HTR-8/SVneo (cell line): ENCODE results near the gene COMMD7.
"Not testable (repeated sequence)": the region's sequence is repeated elsewhere in the genome, so short reads cannot be mapped to it uniquely, and the experiment has no call there.

Source experiments
- DNase-seq: peaks from one replicate; pipeline ENCODE4 v3.0.0; 2011; ENCODE audit warnings: low spot score, mixed read lengths; ENCODE audit not compliant: insufficient read length
- FAIRE-seq: peaks from 2 replicates; lab custom pipeline; 2011; peaks lifted over from hg19 to GRCh38; lab: Jason Lieb, UNC

COMMD7 gene

GRCh38 chr20:32737371-32738223, 5.7 kb downstream of the COMMD7 start:
- DNase-seq: no peak
- no peak for FAIRE-seq

GRCh38 chr20:32731882-32732266, 11.4 kb downstream of the COMMD7 start:
- DNase-seq: no peak
- no peak for FAIRE-seq

GRCh38 chr20:32729334-32729733, 13.9 kb downstream of the COMMD7 start:
- FAIRE-seq, DNase-seq: not testable (repeated sequence)

- DNase-seq, FAIRE-seq: not testable (repeated sequence)
These were observed 14.8 kb downstream of the COMMD7 start for GRCh38 chr20:32728435-32728834.

- FAIRE-seq: no peak
These were observed 15.6 kb downstream of the COMMD7 start for GRCh38 chr20:32727683-32728082.

GRCh38 chr20:32718749-32719348, 24.4 kb downstream of the COMMD7 start:
- no peak for DNase-seq
- FAIRE-seq: no peak

More at GRCh38 chr20:32727683-32728082, 15.6 kb downstream of the COMMD7 start:
- DNase-seq: no peak

GRCh38 chr20:32711346-32711745, 31.9 kb downstream of the COMMD7 start:
- FAIRE-seq (no peak), DNase-seq (no peak)

GRCh38 chr20:32709632-32710121, 33.6 kb downstream of the COMMD7 start:
- FAIRE-seq (no peak), DNase-seq (no peak)

GRCh38 chr20:32709029-32709631, 34.1 kb downstream of the COMMD7 start:
- FAIRE-seq, DNase-seq: not testable (repeated sequence)

- DNase-seq: no peak
- FAIRE-seq: no peak
These were observed 35.3 kb downstream of the COMMD7 start for GRCh38 chr20:32707691-32708581.

- FAIRE-seq (no peak), DNase-seq (no peak)
These were observed 36.8 kb downstream of the COMMD7 start for GRCh38 chr20:32706486-32706885.

GRCh38 chr20:32702706-32703425, 40.4 kb downstream of the COMMD7 start:
- DNase-seq (no peak), FAIRE-seq (no peak)

GRCh38 chr20:32697608-32698007, 45.7 kb downstream of the COMMD7 start:
- FAIRE-seq: no peak
- DNase-seq: no peak

GRCh38 chr20:32695089-32695488, 48.2 kb downstream of the COMMD7 start:
- FAIRE-seq (no peak), DNase-seq (no peak)

GRCh38 chr20:32688966-32689365, 54.3 kb downstream of the COMMD7 start:
- DNase-seq, FAIRE-seq: not testable (repeated sequence)

GRCh38 chr20:32687180-32687532, 56.1 kb downstream of the COMMD7 start:
- FAIRE-seq: no peak
- DNase-seq: no peak

- FAIRE-seq: no peak
- DNase-seq: no peak
These were observed 56.6 kb downstream of the COMMD7 start for GRCh38 chr20:32686530-32687179.

GRCh38 chr20:32685541-32686529, 57.4 kb downstream of the COMMD7 start:
- DNase-seq: peak; percentile 54
- FAIRE-seq: no peak
